ENCODE results near the gene CDC34. TPM values are rescaled to one million over a fixed set of nuclear protein-coding genes. Genes with fewer than 3 reads are reported as not detected.

The CDC34 gene
- total and polyA plus RNA-seq, 2 of the 8 experiments (the other 6 are each of a cell fraction or from before 2014, with no cell fraction given): 95.9 to 129 TPM

- Histone ChIP-seq H3K4me3 (ENCODE audit: extremely low read depth in 1 of 4, insufficient read depth in 2 of 4, low read depth in 3 of 4, low read length in 4 of 4) (peak overlapping the region in 1 of 4 experiments; percentile 53; a peak in 3 of 8 replicates), H4K20me1 (replicated peaks in 1 of 2; ENCODE audit: control insufficient read depth in 1 of 2, insufficient read depth in 2 of 2, low read length in 2 of 2) (peaks cover 4 to 13% of the 10 kb centered on the region in 2 experiments)
These were observed 59.2 kb downstream of the CDC34 start for GRCh38 chr19:590750-591098.

More at GRCh38 chr19:590750-591098, 59.2 kb downstream of the CDC34 start:
- no peaks in the 10 kb centered on the region for H3K9me3 ChIP-seq (ENCODE audit: insufficient read depth in 2 of 2, low read depth in 1 of 2, low read length in 1 of 2)
- H3K9ac ChIP-seq (replicated peaks in 1 of 4; ENCODE audit: extremely low read depth in 1 of 4, low read depth in 3 of 4, low read length in 3 of 4): no peak overlapping the region
- peaks cover 0 to 6% (median 1%) of the 10 kb centered on the region in 4 experiments; a peak in 3 of 7 replicates for H3K4me1 ChIP-seq (replicated peaks in 1 of 4; ENCODE audit: control insufficient read depth in 3 of 4, insufficient read depth in 4 of 4, low read length in 3 of 4)
- no peak for TF ChIP-seq SRF (IDR thresholded peaks at IDR 0.05; ENCODE audit: low read depth, low read length)
- TF ChIP-seq CHD1 (IDR thresholded peaks at IDR 0.05; ENCODE audit: low read depth, low read length): no peak
- TF ChIP-seq JUN (IDR thresholded peaks at IDR 0.05; ENCODE audit: low read depth, low read length): no peak
- TF ChIP-seq POLR2AphosphoS5 (IDR thresholded peaks at IDR 0.05; ENCODE audit: low read depth, low read length): no peak
- TF ChIP-seq CBX5 (IDR thresholded peaks at IDR 0.05; ENCODE audit: low read depth, low read length): no peak
- no peak for TF ChIP-seq NRF1 (IDR thresholded peaks at IDR 0.05; ENCODE audit: low read depth, low read length)
- TF ChIP-seq MAFK (IDR thresholded peaks at IDR 0.05; ENCODE audit: low read depth, low read length): no peak
- TF ChIP-seq PHF8 (conservative IDR thresholded peaks at IDR 0.05; ENCODE audit: low read depth, low read length): no peak
- TF ChIP-seq POU5F1 (IDR thresholded peaks at IDR 0.05; ENCODE audit: low read depth, low read length): no peak
- TF ChIP-seq SIN3A (conservative IDR thresholded peaks at IDR 0.05 in 1 of 2, IDR thresholded peaks at IDR 0.05 in 1 of 2; ENCODE audit: low read depth in 1 of 2, low read length in 2 of 2): no peak
- no peak for TF ChIP-seq BRCA1 (IDR thresholded peaks at IDR 0.05; ENCODE audit: low read depth, low read length)
- no peak for TF ChIP-seq GTF2F1 (IDR thresholded peaks at IDR 0.05; ENCODE audit: borderline replicate concordance, low read depth, low read length)
- TF ChIP-seq JUND (IDR thresholded peaks at IDR 0.05; ENCODE audit: low read length): no peak
- no peak overlapping the region for H4K8ac ChIP-seq (ENCODE audit: extremely low read depth, insufficient read depth, low read length)
- H3K36me3 ChIP-seq (ENCODE audit: control insufficient read depth in 2 of 4, insufficient read depth in 4 of 4, low read length in 3 of 4): peaks cover 0 to 4% (median 0%) of the 10 kb centered on the region in 4 experiments; a peak in 1 of 8 replicates
- H3K4ac ChIP-seq (replicated peaks; ENCODE audit: insufficient read length, low read depth, low read length): no peak overlapping the region
- H3K79me1 ChIP-seq (ENCODE audit: low read depth, low read length): no peaks in the 10 kb centered on the region
- H3K18ac ChIP-seq (ENCODE audit: extremely low read depth, low read length): no peak overlapping the region
- H4K5ac ChIP-seq (ENCODE audit: insufficient read length, low read depth, low read length): no peak overlapping the region
- 41% methylated on average over 13 of the region's 41 CpGs; no CpG with 5 or more reads in 1 of the 2 experiments for WGBS, 2 experiments (ENCODE audit: extremely low coverage in 1 of 2, insufficient coverage in 1 of 2, insufficient read length in 1 of 2, insufficient replicate concordance in 2 of 2, low coverage in 1 of 2, low lambda C conversion rate in 2 of 2, missing lambda C conversion rate in 1 of 2)
- FAIRE-seq (no peak), DNase-seq (ENCODE audit: low read depth in 1 of 2, low spot score in 2 of 2) (no peak)
- no peak overlapping the region for H2BK15ac ChIP-seq (ENCODE audit: low read length)
- CTCF ChIA-PET (ENCODE audit: partially characterized antibody): no interaction called here
- H2BK120ac ChIP-seq (replicated peaks; ENCODE audit: low read depth, low read length): no peak overlapping the region
- no peaks in the 10 kb centered on the region for H3K79me2 ChIP-seq (ENCODE audit: control insufficient read depth in 1 of 2, insufficient read depth in 2 of 2, low read length in 2 of 2)
- no peak overlapping the region for H3K14ac ChIP-seq (ENCODE audit: insufficient read length)
- H3K27me3 ChIP-seq (replicated peaks in 1 of 4; ENCODE audit: control insufficient read depth in 3 of 4, extremely low read depth in 1 of 4, insufficient read depth in 3 of 4, low read length in 3 of 4): peaks cover 23 to 39% (median 31%) of the 10 kb centered on the region in 4 experiments
- peaks cover 2% of the 10 kb centered on the region; the same call in 1 of the 2 replicates for H3K23me2 ChIP-seq (ENCODE audit: low read depth, low read length)
- peak overlapping the region; percentile 33 to 64; a peak in 3 of 4 replicates for H3K4me2 ChIP-seq (ENCODE audit: insufficient read depth in 1 of 2, low read depth in 2 of 2, low read length in 2 of 2)
- H3K56ac ChIP-seq (replicated peaks; ENCODE audit: insufficient read length, low read depth, low read length): no peak overlapping the region
- H3K23ac ChIP-seq (ENCODE audit: insufficient read length): no peak overlapping the region
- POLR2A ChIA-PET (ENCODE audit: partially characterized antibody): interaction anchor here (1.2 kb wide), 2 partner anchors 13 to 18 kb away, joined by 3 to 4 read pairs; no protein-coding TSS in a partner anchor
- no peak overlapping the region for H4K91ac ChIP-seq (replicated peaks; ENCODE audit: insufficient read length, low read length)
- H2BK12ac ChIP-seq (ENCODE audit: low read depth, low read length): no peak overlapping the region
- H2AFZ ChIP-seq (ENCODE audit: low read length): no peak overlapping the region
- H2AK5ac ChIP-seq (ENCODE audit: low read depth, low read length): no peak overlapping the region
- no peak overlapping the region for H2BK20ac ChIP-seq (ENCODE audit: low read length)
- no peak overlapping the region for H3K27ac ChIP-seq (ENCODE audit: low read depth, low read length)
- H2BK5ac ChIP-seq (ENCODE audit: low read depth, low read length): no peak overlapping the region

Measured in H1 (cell line).